Trophoblast cell (in vitro differentiated cells and primary cell): Measurements from ENCODE around the gene CDKN2C.

Experiments used
- DNase-seq, 2 donors: peaks; one replicate each; pipeline ENCODE4 v3.0.0-alpha.2; 2016
- H2AFZ ChIP-seq: 2 replicates; pipeline ENCODE4 v1.6.1; 2013; ENCODE audit warnings: low read length, moderate library complexity, mild to moderate bottlenecking; ENCODE audit not compliant: insufficient read depth, poor library complexity
- H2AK5ac ChIP-seq: 2 replicates; pipeline ENCODE4 v1.6.1; 2013; ENCODE audit warnings: mild to moderate bottlenecking, low read length
- H2BK120ac ChIP-seq: 2 replicates; pipeline ENCODE4 v1.6.1; 2013; ENCODE audit warnings: low read length, mild to moderate bottlenecking, moderate library complexity; ENCODE audit not compliant: insufficient read depth, poor library complexity
- H2BK12ac ChIP-seq: 2 replicates; pipeline ENCODE4 v1.6.1; 2013; ENCODE audit warnings: mild to moderate bottlenecking, low read length, moderate library complexity
- H2BK5ac ChIP-seq: 2 replicates; pipeline ENCODE4 v1.6.1; 2013; ENCODE audit warnings: low read length, low read depth, moderate library complexity, mild to moderate bottlenecking; ENCODE audit not compliant: poor library complexity
- H3K14ac ChIP-seq: 2 replicates; pipeline ENCODE4 v1.6.1; 2013; ENCODE audit warnings: mild to moderate bottlenecking, low read length
- H3K18ac ChIP-seq: 2 replicates; pipeline ENCODE4 v1.6.1; 2013; ENCODE audit warnings: mild to moderate bottlenecking, low read length
- H3K23ac ChIP-seq: 2 replicates; pipeline ENCODE4 v1.6.1; 2013; ENCODE audit warnings: low read length
- H3K27ac ChIP-seq: 2 replicates; pipeline ENCODE4 v1.5.1; 2013; ENCODE audit warnings: low read depth, mild to moderate bottlenecking, inconsistent platforms, low read length, moderate library complexity
- H3K27me3 ChIP-seq: 2 replicates; pipeline ENCODE4 v1.6.1; 2013; ENCODE audit warnings: inconsistent platforms, mild to moderate bottlenecking, low read length, moderate library complexity; ENCODE audit not compliant: insufficient read depth
- H3K36me3 ChIP-seq, 2 experiments: 1 replicate in 1 of 2; 2 replicates in 1 of 2; pipeline ENCODE4 v1.6.1; 2013; ENCODE audit warnings: low read length in 2 of 2, mild to moderate bottlenecking in 2 of 2, moderate library complexity in 1 of 2; ENCODE audit not compliant: insufficient read depth in 2 of 2, control insufficient read depth in 1 of 2
- H3K4ac ChIP-seq: 2 replicates; pipeline ENCODE4 v1.6.1; 2013; ENCODE audit warnings: low read depth, mild to moderate bottlenecking, low read length, moderate library complexity
- H3K4me1 ChIP-seq, 2 experiments: 1 replicate in 1 of 2; 2 replicates in 1 of 2; pipeline ENCODE4 v1.6.1; 2013; ENCODE audit warnings: low read length in 2 of 2, mild to moderate bottlenecking in 2 of 2, moderate library complexity in 1 of 2; ENCODE audit not compliant: insufficient read depth in 2 of 2, control insufficient read depth in 1 of 2
- H3K4me2 ChIP-seq: 2 replicates; pipeline ENCODE4 v1.6.1; 2013; ENCODE audit warnings: inconsistent platforms, mild to moderate bottlenecking, low read length, moderate library complexity
- H3K4me3 ChIP-seq: 2 replicates; pipeline ENCODE4 v1.5.1; 2013; ENCODE audit warnings: mild to moderate bottlenecking, low read depth, low read length, inconsistent platforms
- H3K79me1 ChIP-seq: one replicate; pipeline ENCODE4 v1.6.1; 2013; ENCODE audit warnings: low read length
- H3K79me2 ChIP-seq: 2 replicates; pipeline ENCODE4 v1.6.1; 2013; ENCODE audit warnings: low read length, mild to moderate bottlenecking; ENCODE audit not compliant: control insufficient read depth, insufficient read depth, poor library complexity
- H3K9ac ChIP-seq: 2 replicates; pipeline ENCODE4 v1.6.1; 2013; ENCODE audit warnings: mild to moderate bottlenecking, low read length
- H3K9me3 ChIP-seq: 2 replicates; pipeline ENCODE4 v1.6.1; 2013; ENCODE audit warnings: low read depth, mild to moderate bottlenecking, control low read depth, inconsistent platforms, low read length; ENCODE audit not compliant: insufficient read depth
- H4K12ac ChIP-seq: 2 replicates; pipeline ENCODE4 v1.6.1; 2013; ENCODE audit warnings: low read depth, mild to moderate bottlenecking, low read length, moderate library complexity
- H4K8ac ChIP-seq: 2 replicates; pipeline ENCODE4 v1.6.1; 2013; ENCODE audit warnings: low read depth, mild to moderate bottlenecking, low read length, moderate library complexity
- H4K91ac ChIP-seq: one replicate; pipeline ENCODE4 v1.6.1; 2013; ENCODE audit warnings: low read depth, mild to moderate bottlenecking, low read length, moderate library complexity
- WGBS: extraction: QIAGEN DNeasy Blood & Tissue Kit; methylation state at CpG from one replicate; pipeline ENCODE4 v1.1.7; 2013; ENCODE audit warnings: missing lambda C conversion rate; ENCODE audit not compliant: insufficient read length, insufficient coverage; ENCODE audit errors: extremely low coverage; 5-methylcytosine and 5-hydroxymethylcytosine counted together

Gene CDKN2C

GRCh38 chr1:50976111-50976889 is 6.3 kb downstream of the CDKN2C start:
- no peak overlapping the region for H3K4ac ChIP-seq
- DNase-seq, result no peak
- no peak overlapping the region for H3K23ac ChIP-seq
- H3K27ac ChIP-seq, result no peak overlapping the region
- H3K9me3 ChIP-seq, result no peaks in the 10 kb centered on the region
- H3K14ac ChIP-seq, result no peak overlapping the region
- H4K12ac ChIP-seq, result no peak overlapping the region
- no peak overlapping the region for H3K4me2 ChIP-seq
- H3K79me2 ChIP-seq, result no peaks in the 10 kb centered on the region
- H3K27me3 ChIP-seq, result peaks cover 32% of the 10 kb centered on the region
- H4K91ac ChIP-seq, result no peak overlapping the region
- H2BK12ac ChIP-seq, result no peak overlapping the region
- H3K9ac ChIP-seq, result no peak overlapping the region
- no peak overlapping the region for H2BK120ac ChIP-seq
- no peak overlapping the region for H2BK5ac ChIP-seq
- H3K79me1 ChIP-seq, result no peaks in the 10 kb centered on the region
- no peak overlapping the region for H4K8ac ChIP-seq
- H3K18ac ChIP-seq, result no peak overlapping the region
- no peak overlapping the region for H2AFZ ChIP-seq
- H3K4me1 ChIP-seq, result peaks cover 6 to 7% of the 10 kb centered on the region in 2 experiments
- no peak overlapping the region for H2AK5ac ChIP-seq
- H3K4me3 ChIP-seq, result no peak overlapping the region
- no peaks in the 10 kb centered on the region for H3K36me3 ChIP-seq
- whole genome bisulfite sequencing, result no CpG with 5 or more reads among the region's 19 CpGs

GRCh38 chr1:50976890-50977574 is 7.0 kb downstream of the CDKN2C start:
- no peaks in the 10 kb centered on the region for H3K9me3 ChIP-seq
- H3K79me2 ChIP-seq, result no peaks in the 10 kb centered on the region
- no peak overlapping the region for H3K23ac ChIP-seq
- no peak overlapping the region for H3K14ac ChIP-seq
- no peak overlapping the region for H3K4ac ChIP-seq
- no peak overlapping the region for H3K9ac ChIP-seq
- peak overlapping the region; percentile 81 for H3K4me2 ChIP-seq
- peaks cover 6 to 7% of the 10 kb centered on the region in 2 experiments for H3K4me1 ChIP-seq
- no peak overlapping the region for H2AK5ac ChIP-seq
- no peak overlapping the region for H3K18ac ChIP-seq
- H3K79me1 ChIP-seq, result no peaks in the 10 kb centered on the region
- H3K27ac ChIP-seq, result no peak overlapping the region
- no peak overlapping the region for H4K91ac ChIP-seq
- no CpG with 5 or more reads among the region's 26 CpGs for WGBS
- H3K27me3 ChIP-seq, result peaks cover 32% of the 10 kb centered on the region
- H2BK120ac ChIP-seq, result no peak overlapping the region
- no peak overlapping the region for H4K8ac ChIP-seq
- H2AFZ ChIP-seq, result no peak overlapping the region
- H3K4me3 ChIP-seq, result no peak overlapping the region
- H2BK5ac ChIP-seq, result no peak overlapping the region
- peak in 1 of 2 donors; percentile 47 for DNase-seq
- H4K12ac ChIP-seq, result no peak overlapping the region
- H2BK12ac ChIP-seq, result no peak overlapping the region
- no peaks in the 10 kb centered on the region for H3K36me3 ChIP-seq

GRCh38 chr1:50977575-50978143 is 7.6 kb downstream of the CDKN2C start:
- Histone ChIP-seq H4K8ac (no peak overlapping the region), H2BK12ac (no peak overlapping the region), H2AFZ (no peak overlapping the region), H3K79me2 (no peaks in the 10 kb centered on the region), H3K4me1 (peaks cover 6 to 7% of the 10 kb centered on the region in 2 experiments), H3K4me2 (peak overlapping the region; percentile 81), H2AK5ac (no peak overlapping the region), H3K4me3 (peak overlapping the region; percentile 65), H2BK5ac (no peak overlapping the region), H3K27ac (no peak overlapping the region), H4K12ac (no peak overlapping the region), H3K4ac (no peak overlapping the region), H3K27me3 (peaks cover 32% of the 10 kb centered on the region), H3K23ac (no peak overlapping the region), H2BK120ac (no peak overlapping the region), H3K79me1 (no peaks in the 10 kb centered on the region), H3K9me3 (no peaks in the 10 kb centered on the region), H3K14ac (no peak overlapping the region), H3K18ac (no peak overlapping the region), H4K91ac (no peak overlapping the region), H3K36me3 (no peaks in the 10 kb centered on the region), H3K9ac (no peak overlapping the region)
- WGBS, result no CpG with 5 or more reads among the region's 63 CpGs
- peak; percentile 2 to 42 for DNase-seq

GRCh38 chr1:50978144-50978851 is 8.3 kb downstream of the CDKN2C start:
- no peaks in the 10 kb centered on the region for H3K9me3 ChIP-seq
- peak overlapping the region; percentile 81 for H3K4me2 ChIP-seq
- no peak overlapping the region for H3K18ac ChIP-seq
- no peak overlapping the region for H2BK12ac ChIP-seq
- H2AK5ac ChIP-seq, result no peak overlapping the region
- no peak overlapping the region for H3K23ac ChIP-seq
- H3K27ac ChIP-seq, result no peak overlapping the region
- H4K91ac ChIP-seq, result no peak overlapping the region
- no peak overlapping the region for H4K12ac ChIP-seq
- WGBS, result no CpG with 5 or more reads among the region's 42 CpGs
- no peak overlapping the region for H3K9ac ChIP-seq
- peaks cover 32% of the 10 kb centered on the region for H3K27me3 ChIP-seq
- DNase-seq, result peak; percentile 10 to 46
- no peak overlapping the region for H2BK120ac ChIP-seq
- no peak overlapping the region for H3K4ac ChIP-seq
- H3K4me3 ChIP-seq, result peak overlapping the region; percentile 65
- no peak overlapping the region for H4K8ac ChIP-seq
- H2AFZ ChIP-seq, result peak overlapping the region; percentile 52
- H3K79me1 ChIP-seq, result no peaks in the 10 kb centered on the region
- H3K14ac ChIP-seq, result no peak overlapping the region
- no peaks in the 10 kb centered on the region for H3K36me3 ChIP-seq
- H3K79me2 ChIP-seq, result no peaks in the 10 kb centered on the region
- peaks cover 6 to 7% of the 10 kb centered on the region in 2 experiments for H3K4me1 ChIP-seq
- H2BK5ac ChIP-seq, result no peak overlapping the region
